IMR-90 (cell line): ENCODE results near the gene RTCA. TPM values are rescaled to one million over a fixed set of nuclear protein-coding genes. Genes with fewer than 3 reads are reported as not detected.

ENCODE experiments used
- ATAC-seq: fragments of 200-7000 bp; cut with Tn5 transposase; 2 replicates; pipeline ENCODE4 v1.9.1; 2020; ENCODE audit warnings: low read depth, mild to moderate bottlenecking, moderate library complexity
- BruUV-seq: library from RNA; stranded (reverse); fragments of 400-500 nt; replicated peaks from 2 replicates; lab custom pipeline; 2021; lab: Mats Ljungman, UMichigan
- CTCF ChIA-PET: fragments of 300-600 bp; formaldehyde crosslinking; extraction: SDS; loops from one replicate; lab custom pipeline; 2021; ENCODE audit warnings: antibody characterized with exemption; lab: Yijun Ruan, JAX
- POLR2A ChIA-PET: fragments of 300-600 bp; sonication (Branson Sonifier 250); formaldehyde crosslinking; loops from one replicate; lab custom pipeline; 2022; ENCODE audit warnings: antibody characterized with exemption; ENCODE audit not compliant: unreplicated experiment; lab: Charles Lee
- DNase-seq: peaks from one replicate; pipeline ENCODE4 v3.0.0; 2013
- H2AFZ ChIP-seq: replicated peaks from 2 replicates; pipeline ENCODE3; 2013; ENCODE audit warnings: low read length, mild to moderate bottlenecking; ENCODE audit not compliant: poor library complexity
- H2AK5ac ChIP-seq: 2 replicates; pipeline ENCODE4 v1.6.1; 2013; ENCODE audit warnings: low read depth, low read length, inconsistent platforms
- H2AK9ac ChIP-seq: replicated peaks from 2 replicates; pipeline ENCODE3; 2013; ENCODE audit warnings: mild to moderate bottlenecking, low read depth, low read length, moderate library complexity; ENCODE audit not compliant: poor library complexity
- H2BK120ac ChIP-seq: 2 replicates; pipeline ENCODE4 v1.6.1; 2013; ENCODE audit warnings: low read depth, low read length, inconsistent platforms
- H2BK15ac ChIP-seq: 3 replicates; pipeline ENCODE4 v1.6.1; 2013; ENCODE audit warnings: low read depth, low read length, inconsistent platforms
- H2BK20ac ChIP-seq: 2 replicates; pipeline ENCODE4 v1.6.1; 2013; ENCODE audit warnings: low read depth, mild to moderate bottlenecking, inconsistent platforms, low read length, moderate library complexity
- H2BK5ac ChIP-seq: 2 replicates; pipeline ENCODE4 v1.6.1; 2013; ENCODE audit warnings: mild to moderate bottlenecking, low read depth, low read length, inconsistent platforms; ENCODE audit not compliant: poor library complexity, severe bottlenecking
- H3K14ac ChIP-seq: replicated peaks from 2 replicates; pipeline ENCODE4 v1.6.1; 2013; ENCODE audit warnings: low read depth, low read length, inconsistent platforms
- H3K18ac ChIP-seq: 2 replicates; pipeline ENCODE4 v1.6.1; 2013; ENCODE audit warnings: low read depth, low read length, control low read depth
- H3K23ac ChIP-seq: 2 replicates; pipeline ENCODE4 v1.6.1; 2013; ENCODE audit warnings: low read depth, low read length, inconsistent platforms
- H3K27ac ChIP-seq: 2 replicates; pipeline ENCODE4 v1.5.1; 2013; ENCODE audit warnings: mild to moderate bottlenecking, control low read depth, low read length; ENCODE audit not compliant: insufficient read depth
- H3K27me3 ChIP-seq: 2 replicates; pipeline ENCODE4 v1.6.1; 2013; ENCODE audit warnings: low read length; ENCODE audit not compliant: control insufficient read depth, insufficient read depth
- H3K36me3 ChIP-seq: 2 replicates; pipeline ENCODE4 v1.6.1; 2013; ENCODE audit warnings: low read length, mixed read lengths; ENCODE audit not compliant: control insufficient read depth, insufficient read depth
- H3K4ac ChIP-seq: 2 replicates; pipeline ENCODE4 v1.6.1; 2013; ENCODE audit warnings: low read depth, low read length, inconsistent platforms
- H3K4me1 ChIP-seq: 2 replicates; pipeline ENCODE4 v1.6.1; 2013; ENCODE audit warnings: low read length, mixed read lengths; ENCODE audit not compliant: control insufficient read depth, insufficient read depth
- H3K4me2 ChIP-seq: 2 replicates; pipeline ENCODE4 v1.6.1; 2013; ENCODE audit warnings: low read depth, mild to moderate bottlenecking, control low read depth, low read length, moderate library complexity
- H3K4me3 ChIP-seq: 2 replicates; pipeline ENCODE4 v1.5.1; 2013; ENCODE audit warnings: low read depth, mild to moderate bottlenecking, control low read depth, low read length, moderate library complexity; ENCODE audit not compliant: insufficient read depth
- H3K56ac ChIP-seq: 2 replicates; pipeline ENCODE4 v1.6.1; 2013; ENCODE audit warnings: low read length, inconsistent platforms; ENCODE audit not compliant: insufficient read depth; ENCODE audit errors: extremely low read depth
- H3K79me1 ChIP-seq, 2 experiments: 2 replicates each; pipeline ENCODE4 v1.6.1; 2013; ENCODE audit warnings: low read length in 2 of 2, inconsistent platforms in 1 of 2, low read depth in 1 of 2
- H3K9ac ChIP-seq: 2 replicates; pipeline ENCODE4 v1.6.1; 2013; ENCODE audit warnings: low read depth, low read length, control low read depth
- H3K9me1 ChIP-seq: 2 replicates; pipeline ENCODE4 v1.6.1; 2013; ENCODE audit warnings: low read length, inconsistent platforms; ENCODE audit not compliant: insufficient read depth
- H3K9me3 ChIP-seq: 2 replicates; pipeline ENCODE4 v1.6.1; 2013; ENCODE audit warnings: low read length; ENCODE audit not compliant: control insufficient read depth, insufficient read depth
- H4K20me1 ChIP-seq: 2 replicates; pipeline ENCODE4 v1.6.1; 2013; ENCODE audit warnings: low read length, inconsistent platforms; ENCODE audit not compliant: insufficient read depth
- H4K5ac ChIP-seq: 2 replicates; pipeline ENCODE4 v1.6.1; 2013; ENCODE audit warnings: mild to moderate bottlenecking, low read depth, low read length, control low read depth
- H4K8ac ChIP-seq, 2 experiments: 2 replicates each; pipeline ENCODE4 v1.6.1; 2013; ENCODE audit warnings: low read depth in 2 of 2, low read length in 2 of 2, control low read depth in 1 of 2, inconsistent platforms in 1 of 2
- H4K91ac ChIP-seq: 2 replicates; pipeline ENCODE4 v1.6.1; 2013; ENCODE audit warnings: low read depth, low read length, inconsistent platforms; ENCODE audit not compliant: insufficient read depth
- BHLHE40 ChIP-seq: fragments of 150-350 bp; IDR thresholded peaks from 2 replicates; pipeline ENCODE4 v1.6.1; 2016; ENCODE audit warnings: mild to moderate bottlenecking, low read depth, low read length
- CEBPB ChIP-seq: IDR thresholded peaks from 2 replicates; pipeline ENCODE4 v1.6.1; 2012; ENCODE audit warnings: low read depth, low read length, improper control_type of control experiment
- CHD1 ChIP-seq: IDR thresholded peaks from 2 replicates; pipeline ENCODE4 v1.6.1; 2012; ENCODE audit warnings: low read depth, low read length, improper control_type of control experiment
- FOS ChIP-seq: fragments of 150-350 bp; IDR thresholded peaks from 2 replicates; pipeline ENCODE4 v1.6.1; 2016; ENCODE audit warnings: low read depth, low read length
- MAFK ChIP-seq: IDR thresholded peaks from 2 replicates; pipeline ENCODE4 v1.6.1; 2012; ENCODE audit warnings: low read depth, low read length, improper control_type of control experiment
- MAZ ChIP-seq: IDR thresholded peaks from 2 replicates; pipeline ENCODE4 v1.6.1; 2012; ENCODE audit warnings: low read depth, mild to moderate bottlenecking, low read length, improper control_type of control experiment, moderate library complexity, borderline replicate concordance
- MXI1 ChIP-seq: IDR thresholded peaks from 2 replicates; pipeline ENCODE4 v1.6.1; 2012; ENCODE audit warnings: low read depth, mild to moderate bottlenecking, low read length, moderate library complexity, borderline replicate concordance
- NFE2L2 ChIP-seq: fragments of 150-350 bp; IDR thresholded peaks from 2 replicates; pipeline ENCODE4 v1.6.1; 2016; ENCODE audit warnings: low read depth, mild to moderate bottlenecking, low read length
- RAD21 ChIP-seq: IDR thresholded peaks from 2 replicates; pipeline ENCODE4 v1.6.1; 2012; ENCODE audit warnings: low read length, improper control_type of control experiment
- RCOR1 ChIP-seq: IDR thresholded peaks from 2 replicates; pipeline ENCODE4 v1.6.1; 2012; ENCODE audit warnings: mild to moderate bottlenecking, low read length, improper control_type of control experiment; ENCODE audit not compliant: insufficient replicate concordance
- RFX5 ChIP-seq: IDR thresholded peaks from 2 replicates; pipeline ENCODE4 v1.8.0; 2012; ENCODE audit warnings: low read depth, mild to moderate bottlenecking, low read length, moderate library complexity
- SMC3 ChIP-seq: fragments of 150-350 bp; IDR thresholded peaks from 2 replicates; pipeline ENCODE4 v1.6.1; 2016; ENCODE audit warnings: low read depth, mild to moderate bottlenecking, antibody characterized with exemption, low read length, moderate library complexity
- WGBS, 2 experiments: methylation state at CpG; one replicate each; pipeline versions ENCODE4 v1.1.5 to v1.1.7; 2013; ENCODE audit warnings: missing lambda C conversion rate in 2 of 2; ENCODE audit not compliant: insufficient read length in 1 of 2; ENCODE audit errors: extremely low coverage in 2 of 2; 5-methylcytosine and 5-hydroxymethylcytosine counted together
- dilution Hi-C: fragments of 300-500 bp; cut with HindIII; formaldehyde crosslinking; loops from one replicate; pipeline ENCODE4 v1.14.3; 2018; ENCODE audit warnings: low sequenced_read_pairs; ENCODE audit not compliant: unreplicated experiment
- in situ Hi-C: fragments of 300-500 bp; cut with MboI; formaldehyde crosslinking; loops from 3 replicates; pipeline ENCODE4 v1.14.3; 2019; ENCODE audit warnings: low sequenced_read_pairs, inconsistent platforms, mixed read lengths
- intact Hi-C: fragments of 100-400 bp; cut with micrococcal nuclease; formaldehyde crosslinking; loops from 2 replicates; pipeline ENCODE4 v1.10.0; 2022
- polyA plus RNA-seq, 3 experiments: library from polyadenylated mRNA; depleted of rRNA; stranded (reverse); fragments of >200 nt; gene quantifications; 2 replicates each; pipeline ENCODE4 v1.2.3, GENCODE V29; 2012; ENCODE audit warnings: low replicate concordance in 1 of 3
- total RNA-seq: library from RNA; depleted of rRNA; stranded (reverse); fragments of >200 nt; gene quantifications from 2 replicates; pipeline ENCODE4 v1.2.3, GENCODE V29; 2012
- TF ChIP-seq, protein P1 (sequence below): fragments of 150-350 bp; IDR thresholded peaks from 2 replicates; pipeline ENCODE4 v1.6.1; 2017; ENCODE audit warnings: mild to moderate bottlenecking, antibody characterized with exemption, low read length, low read depth
- TF ChIP-seq, protein P2 (sequence below): fragments of 150-350 bp; IDR thresholded peaks from 2 replicates; pipeline ENCODE4 v1.6.1; 2016; ENCODE audit warnings: low read depth, mild to moderate bottlenecking, low read length, moderate library complexity, borderline replicate concordance
- TF ChIP-seq, protein P3 (sequence below): conservative IDR thresholded peaks from 2 replicates; pipeline ENCODE4 v1.5.1; 2012; ENCODE audit warnings: mild to moderate bottlenecking, low read depth, low read length, improper control_type of control experiment

The RTCA gene
- total and polyA plus RNA-seq, 2 of the 4 experiments (the other 2 are of a cell fraction) = 26.9 to 29.6 TPM

DNA sequence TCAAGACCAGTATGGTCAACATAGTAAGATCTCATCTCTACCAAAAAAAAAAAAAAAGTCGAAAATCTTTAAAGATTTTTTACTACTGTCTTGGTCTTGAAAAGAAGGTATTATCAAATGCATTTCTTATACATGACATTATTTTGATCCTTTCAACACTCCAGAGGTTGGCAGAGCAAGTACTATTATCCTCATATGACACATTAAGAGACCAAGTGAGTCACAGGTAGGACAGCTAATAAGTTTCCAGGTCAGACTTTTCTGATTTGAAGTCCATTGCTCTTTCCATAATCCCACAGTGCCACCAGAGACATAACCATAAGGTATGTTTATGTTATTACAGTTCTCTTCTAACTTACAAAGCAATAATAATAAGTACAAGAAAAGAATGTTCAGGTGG, 31.6 kb upstream of the RTCA start:
- Histone ChIP-seq H2BK20ac (no peak overlapping the region), H2AK5ac (no peak overlapping the region), H2AK9ac (no peak overlapping the region), H3K23ac (no peak overlapping the region), H3K9me3 (no peaks in the 10 kb centered on the region), H2BK15ac (no peak overlapping the region), H3K27me3 (no peaks in the 10 kb centered on the region), H4K20me1 (no peaks in the 10 kb centered on the region), H3K36me3 (peaks cover 18% of the 10 kb centered on the region), H3K18ac (no peak overlapping the region), H3K14ac (no peak overlapping the region), H4K91ac (no peak overlapping the region), H3K4me2 (no peak overlapping the region), H3K79me1 (peaks cover 0 to 10% of the 10 kb centered on the region in 2 experiments; a peak in 2 of 4 replicates), H3K9me1 (peaks cover 6% of the 10 kb centered on the region; the same call in 1 of the 2 replicates), H3K27ac (no peak overlapping the region), H3K56ac (no peak overlapping the region), H2BK120ac (no peak overlapping the region), H4K5ac (no peak overlapping the region), H3K4ac (no peak overlapping the region), H2BK5ac (no peak overlapping the region), H2AFZ (no peak overlapping the region), H3K4me3 (no peak overlapping the region), H3K9ac (no peak overlapping the region), H4K8ac (no peak overlapping the region), H3K4me1 (no peaks in the 10 kb centered on the region)
- ChIA-PET POLR2A (no interaction called here), CTCF (no interaction called here)
- BruUV-seq = no TSS peak
- TF ChIP-seq FOS (no peak), CHD1 (no peak), CEBPB (no peak), MAZ (no peak), RFX5 (no peak), RAD21 (no peak), BHLHE40 (no peak), RCOR1 (no peak), MAFK (no peak), NFE2L2 (no peak), MXI1 (no peak), SMC3 (no peak)
- TF ChIP-seq, protein P1, sequence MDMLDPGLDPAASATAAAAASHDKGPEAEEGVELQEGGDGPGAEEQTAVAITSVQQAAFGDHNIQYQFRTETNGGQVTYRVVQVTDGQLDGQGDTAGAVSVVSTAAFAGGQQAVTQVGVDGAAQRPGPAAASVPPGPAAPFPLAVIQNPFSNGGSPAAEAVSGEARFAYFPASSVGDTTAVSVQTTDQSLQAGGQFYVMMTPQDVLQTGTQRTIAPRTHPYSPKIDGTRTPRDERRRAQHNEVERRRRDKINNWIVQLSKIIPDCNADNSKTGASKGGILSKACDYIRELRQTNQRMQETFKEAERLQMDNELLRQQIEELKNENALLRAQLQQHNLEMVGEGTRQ = no peak
- TF ChIP-seq, protein P2, sequence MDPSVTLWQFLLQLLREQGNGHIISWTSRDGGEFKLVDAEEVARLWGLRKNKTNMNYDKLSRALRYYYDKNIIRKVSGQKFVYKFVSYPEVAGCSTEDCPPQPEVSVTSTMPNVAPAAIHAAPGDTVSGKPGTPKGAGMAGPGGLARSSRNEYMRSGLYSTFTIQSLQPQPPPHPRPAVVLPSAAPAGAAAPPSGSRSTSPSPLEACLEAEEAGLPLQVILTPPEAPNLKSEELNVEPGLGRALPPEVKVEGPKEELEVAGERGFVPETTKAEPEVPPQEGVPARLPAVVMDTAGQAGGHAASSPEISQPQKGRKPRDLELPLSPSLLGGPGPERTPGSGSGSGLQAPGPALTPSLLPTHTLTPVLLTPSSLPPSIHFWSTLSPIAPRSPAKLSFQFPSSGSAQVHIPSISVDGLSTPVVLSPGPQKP = no peak
- TF ChIP-seq, protein P3, sequence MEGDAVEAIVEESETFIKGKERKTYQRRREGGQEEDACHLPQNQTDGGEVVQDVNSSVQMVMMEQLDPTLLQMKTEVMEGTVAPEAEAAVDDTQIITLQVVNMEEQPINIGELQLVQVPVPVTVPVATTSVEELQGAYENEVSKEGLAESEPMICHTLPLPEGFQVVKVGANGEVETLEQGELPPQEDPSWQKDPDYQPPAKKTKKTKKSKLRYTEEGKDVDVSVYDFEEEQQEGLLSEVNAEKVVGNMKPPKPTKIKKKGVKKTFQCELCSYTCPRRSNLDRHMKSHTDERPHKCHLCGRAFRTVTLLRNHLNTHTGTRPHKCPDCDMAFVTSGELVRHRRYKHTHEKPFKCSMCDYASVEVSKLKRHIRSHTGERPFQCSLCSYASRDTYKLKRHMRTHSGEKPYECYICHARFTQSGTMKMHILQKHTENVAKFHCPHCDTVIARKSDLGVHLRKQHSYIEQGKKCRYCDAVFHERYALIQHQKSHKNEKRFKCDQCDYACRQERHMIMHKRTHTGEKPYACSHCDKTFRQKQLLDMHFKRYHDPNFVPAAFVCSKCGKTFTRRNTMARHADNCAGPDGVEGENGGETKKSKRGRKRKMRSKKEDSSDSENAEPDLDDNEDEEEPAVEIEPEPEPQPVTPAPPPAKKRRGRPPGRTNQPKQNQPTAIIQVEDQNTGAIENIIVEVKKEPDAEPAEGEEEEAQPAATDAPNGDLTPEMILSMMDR = no peak
- in situ Hi-C loops (no loop called here), intact Hi-C loops (loop anchor here (10.0 kb wide), 1 partner anchor 90 kb away; no protein-coding TSS in a partner anchor), dilution Hi-C loops (no loop called here)
- ATAC-seq = no peak
- WGBS, 2 experiments = no CpG with 5 or more reads among the region's 1 CpG
- no peak for DNase-seq
